NCI-H774 (cell line): ENCODE measurements around the gene GRIK1.

Experiments
- DNase-seq: peaks from one replicate; lab custom pipeline; 2025; lab: John Stamatoyannopoulos, UW

The GRIK1 gene

GRCh38 chr21:29909571-29909970 lies 30.2 kb downstream of the GRIK1 start:
- DNase-seq: no peak

- no peak for DNase-seq
These were observed 35.2 kb downstream of the GRIK1 start for GRCh38 chr21:29904359-29905282.

- DNase-seq: no peak
These were observed 42.9 kb downstream of the GRIK1 start for GRCh38 chr21:29896884-29897283.

- no peak for DNase-seq
These were observed 46.1 kb downstream of the GRIK1 start for GRCh38 chr21:29893687-29894086.

DNA sequence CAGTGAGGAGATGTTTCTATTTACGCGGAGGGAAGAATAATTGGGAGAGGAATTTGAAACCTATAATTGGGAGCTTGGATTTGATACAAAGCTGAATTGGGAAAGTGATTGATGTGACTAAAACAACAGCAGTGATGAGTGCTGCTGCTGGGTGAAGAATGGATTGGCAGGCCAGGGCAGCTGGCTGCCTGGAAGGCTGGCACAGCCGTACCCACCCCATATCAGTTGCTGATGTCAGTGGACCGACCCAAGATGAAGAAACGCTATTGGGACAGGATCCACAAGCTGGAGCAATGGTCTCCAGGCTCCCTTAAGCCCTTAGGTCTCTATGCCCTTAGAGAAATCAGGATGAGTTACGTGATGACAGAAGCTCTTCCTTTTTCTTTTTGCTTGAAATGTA lies 47.4 kb downstream of the GRIK1 start:
- DNase-seq: peak; percentile 7

- no peak for DNase-seq
These were observed 51.4 kb downstream of the GRIK1 start for GRCh38 chr21:29888437-29888836.

DNA sequence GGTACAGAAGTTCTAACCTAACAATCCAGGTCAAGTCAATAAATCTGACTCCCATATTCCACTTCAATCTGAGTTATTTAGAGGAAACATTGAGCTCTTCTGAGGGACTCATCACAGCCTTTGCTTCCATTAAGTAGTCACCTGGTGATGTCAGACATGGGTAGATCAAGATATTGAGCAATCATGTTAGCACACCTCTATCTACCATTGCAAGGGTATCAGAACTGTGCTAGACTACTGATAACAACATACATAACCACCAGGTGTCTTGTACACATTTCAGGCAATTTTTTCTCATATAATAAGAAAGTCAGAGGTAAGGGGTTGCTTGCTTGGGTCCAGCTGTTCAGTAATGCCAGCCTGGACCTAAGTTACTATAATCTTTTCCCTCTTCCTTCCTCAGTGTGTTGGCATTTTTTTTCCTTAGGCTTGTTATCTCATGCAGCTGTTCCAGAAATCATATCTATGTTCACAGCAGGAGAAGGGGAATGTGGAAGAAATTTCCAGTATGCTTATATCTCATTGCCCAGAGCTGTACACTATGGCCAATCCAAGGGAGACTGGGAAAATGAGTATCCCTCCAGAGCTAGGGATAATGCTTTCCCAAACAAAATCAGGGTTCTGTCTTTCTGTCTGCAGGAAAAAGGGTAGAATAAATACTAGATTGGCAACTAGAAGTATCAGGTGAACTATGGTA lies 52.3 kb downstream of the GRIK1 start:
- DNase-seq: no peak

- no peak for DNase-seq
These were observed 54.3 kb downstream of the GRIK1 start for GRCh38 chr21:29885491-29885890.

DNA sequence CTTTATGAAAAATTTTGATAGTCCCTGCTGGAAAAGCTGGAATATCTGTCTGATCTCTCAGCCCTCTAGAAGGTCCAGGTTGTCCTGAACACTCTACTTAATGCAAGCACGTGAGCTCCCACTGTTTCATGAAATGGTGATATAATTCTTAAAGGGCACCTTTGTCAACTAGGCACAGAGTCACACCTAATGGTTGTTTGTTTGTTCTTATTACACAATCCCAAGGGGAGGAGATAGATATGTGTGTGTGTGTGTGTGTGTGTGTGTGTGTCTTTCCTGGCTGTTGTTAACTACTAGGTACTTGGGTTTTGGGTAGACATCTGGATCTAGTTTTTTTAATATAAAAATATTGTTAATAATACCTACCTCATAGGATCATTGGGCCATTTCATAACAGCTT lies 63.9 kb downstream of the GRIK1 start:
- DNase-seq: no peak

GRCh38 chr21:29875036-29875716 lies 64.6 kb downstream of the GRIK1 start:
- DNase-seq: no peak

- no peak for DNase-seq
These were observed 65.9 kb downstream of the GRIK1 start for GRCh38 chr21:29873908-29874307.

GRCh38 chr21:29870814-29871213 lies 69.0 kb downstream of the GRIK1 start:
- no peak for DNase-seq

- no peak for DNase-seq
These were observed 72.0 kb downstream of the GRIK1 start for GRCh38 chr21:29867796-29868195.

GRCh38 chr21:29860346-29860745 lies 79.5 kb downstream of the GRIK1 start:
- no peak for DNase-seq

DNA sequence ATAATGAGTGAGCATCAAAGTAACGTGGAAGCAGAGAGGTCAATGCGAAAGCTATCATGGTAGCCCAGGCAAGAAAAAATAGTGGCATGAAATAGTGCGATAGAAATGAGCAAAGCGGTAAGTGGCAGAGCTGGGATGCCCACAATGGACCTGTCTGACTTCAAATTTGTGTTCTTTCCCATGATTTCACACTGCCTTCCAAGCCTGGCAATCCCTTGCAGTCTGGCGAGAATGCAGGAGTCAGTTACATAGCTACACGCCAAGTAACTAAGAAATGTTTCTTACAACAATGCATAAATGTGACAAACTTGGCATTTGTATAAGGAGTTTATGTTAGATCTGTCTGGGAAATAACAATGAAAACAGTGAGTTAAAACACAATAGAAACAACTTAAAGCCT lies 82.6 kb downstream of the GRIK1 start:
- DNase-seq: no peak

- no peak for DNase-seq
These were observed 85.0 kb downstream of the GRIK1 start for GRCh38 chr21:29854795-29855194.

DNA sequence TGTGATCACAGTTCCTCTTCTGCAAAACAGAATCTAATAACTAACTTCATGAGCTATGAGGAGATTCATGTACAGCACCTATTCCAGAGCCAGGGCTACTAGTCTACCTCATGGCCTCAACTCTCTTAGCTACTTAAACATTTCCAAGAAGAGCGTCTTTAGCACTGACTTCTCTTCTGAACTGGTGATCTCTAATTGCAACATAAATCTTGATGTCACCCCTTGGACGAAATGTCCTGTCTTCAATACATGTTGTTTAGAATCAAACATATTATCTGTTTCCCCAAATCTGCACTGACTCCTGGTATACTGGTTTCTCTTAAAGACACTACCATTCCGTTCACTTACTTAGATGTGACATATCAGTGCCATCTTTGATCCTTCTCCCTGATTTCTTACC lies 88.2 kb downstream of the GRIK1 start:
- DNase-seq: no peak

DNA sequence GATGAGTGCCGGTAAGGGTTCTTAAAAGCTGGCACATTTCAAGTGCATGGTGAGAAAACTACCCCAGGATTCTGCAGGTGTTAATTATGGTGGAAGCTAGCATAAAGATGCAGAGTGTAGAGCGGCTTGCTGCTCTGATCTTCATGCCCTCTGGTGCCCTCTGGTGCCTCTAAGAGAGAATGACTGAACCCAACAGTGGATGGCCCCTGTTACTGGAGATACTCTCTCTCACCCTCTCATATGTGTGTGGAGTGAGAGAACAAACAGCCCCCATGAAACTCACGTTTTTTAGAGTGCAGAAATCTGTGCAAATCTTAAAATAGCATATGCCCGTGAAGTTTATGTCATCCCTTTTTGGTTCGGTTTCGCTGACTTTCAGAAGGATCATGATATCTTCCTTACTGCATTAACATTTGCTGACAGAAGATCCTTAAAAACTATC lies 90.0 kb downstream of the GRIK1 start:
- DNase-seq: peak; percentile 28

DNA sequence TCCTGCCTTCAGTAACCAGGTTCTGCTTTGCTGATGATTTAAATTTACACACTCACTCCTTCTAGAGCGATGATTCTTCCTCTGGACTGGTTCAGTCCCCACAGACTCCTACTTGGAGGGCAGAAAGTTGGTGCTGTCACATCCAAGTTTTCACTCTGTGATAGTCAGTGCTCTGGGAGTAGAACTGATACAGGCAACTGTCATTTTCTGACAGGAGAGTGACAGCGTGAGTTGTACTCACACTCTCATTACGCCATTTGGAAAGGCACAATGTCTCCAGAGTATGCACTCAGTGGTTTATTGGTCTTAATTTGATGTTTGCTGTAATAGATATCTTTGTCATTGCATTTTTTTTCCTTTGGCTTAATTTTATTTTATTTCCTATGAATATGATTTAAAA lies 96.0 kb downstream of the GRIK1 start:
- DNase-seq: no peak

DNA sequence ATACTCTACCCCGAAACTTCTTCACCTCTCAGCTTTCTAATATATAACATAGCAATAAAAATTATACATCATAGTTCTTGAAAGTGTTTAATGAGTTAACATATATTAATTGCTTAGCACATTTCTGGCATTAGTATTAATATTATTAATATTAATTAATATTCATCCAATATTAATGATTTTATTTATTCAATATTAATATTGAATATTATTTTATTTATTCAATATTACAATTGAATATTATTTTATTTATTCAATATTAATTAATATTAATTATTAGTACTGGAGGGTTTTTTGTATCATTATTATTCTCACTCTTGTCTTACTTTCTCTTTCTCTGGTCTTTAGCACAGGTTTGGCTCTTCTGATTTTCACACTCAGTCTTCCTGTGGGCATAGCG lies 105.2 kb downstream of the GRIK1 start:
- DNase-seq: no peak

- no peak for DNase-seq
These were observed 107.6 kb downstream of the GRIK1 start for GRCh38 chr21:29832217-29832616.

DNA sequence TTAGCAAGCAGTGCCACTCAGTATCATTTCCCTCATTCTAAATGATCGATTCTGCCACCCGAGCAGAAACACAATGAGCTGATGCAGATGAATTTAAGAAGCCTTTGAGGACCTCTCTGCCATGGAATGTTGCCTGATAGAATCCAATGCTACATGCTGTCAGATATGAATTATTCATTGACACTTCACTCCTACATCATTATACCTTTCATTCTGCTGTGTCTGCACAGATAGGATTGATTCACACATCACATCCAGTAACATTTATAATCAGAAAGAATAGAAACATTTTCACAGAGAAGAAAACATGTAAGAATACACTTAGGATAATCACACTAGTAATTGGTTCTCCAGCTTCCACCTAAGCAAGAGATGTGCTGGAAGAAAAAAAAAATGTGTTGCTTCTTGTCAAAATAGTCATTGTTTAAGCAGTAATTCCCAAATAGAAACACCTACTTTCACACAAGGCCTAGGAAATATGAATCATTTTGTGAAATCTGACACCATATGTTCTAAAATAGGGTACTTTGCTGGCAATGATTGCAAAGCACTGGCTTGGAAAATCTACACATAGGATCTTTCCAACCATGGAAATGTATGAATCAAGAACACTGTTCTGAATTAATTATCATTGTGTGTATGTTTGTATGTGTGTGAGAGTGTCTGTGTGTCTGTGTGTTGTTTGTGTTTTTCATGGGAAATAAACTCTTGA lies 110.1 kb downstream of the GRIK1 start:
- DNase-seq: no peak
